Stimulated activated CD4-positive, alpha-beta T cell treated with anti-CD3 and anti-CD28 coated beads, TNF-alpha, amount 100 ng/mL, for 48 hours (primary cell): ENCODE data around the gene SLC24A3.

Source experiments
- DNase-seq, 3 donors: peaks; one replicate each; pipeline ENCODE4 v3.0.0-alpha.2; 2020; ENCODE audit warnings: low read depth in 3 of 3

The SLC24A3 gene

GRCh38 chr20:19271879-19272651 is 59.6 kb downstream of the SLC24A3 start:
- no peak for DNase-seq

GRCh38 chr20:19272976-19273654 is 60.7 kb downstream of the SLC24A3 start:
- DNase-seq, result no peak

- no peak for DNase-seq
Observed at GRCh38 chr20:19274001-19274400, 61.6 kb downstream of the SLC24A3 start.

GRCh38 chr20:19274412-19275015 is 62.1 kb downstream of the SLC24A3 start:
- DNase-seq, result no peak

GRCh38 chr20:19275038-19275629 is 62.7 kb downstream of the SLC24A3 start:
- DNase-seq, result no peak

- DNase-seq, result no peak
Observed at GRCh38 chr20:19275630-19276071, 63.2 kb downstream of the SLC24A3 start.

GRCh38 chr20:19277381-19277780 is 64.9 kb downstream of the SLC24A3 start:
- DNase-seq, result no peak

GRCh38 chr20:19283490-19284025 is 71.1 kb downstream of the SLC24A3 start:
- DNase-seq, result no peak

GRCh38 chr20:19284400-19285178 is 72.1 kb downstream of the SLC24A3 start:
- DNase-seq, result no peak

- DNase-seq, result no peak
Observed at GRCh38 chr20:19285436-19285835, 73.0 kb downstream of the SLC24A3 start.

- no peak for DNase-seq
Observed at GRCh38 chr20:19288061-19288460, 75.6 kb downstream of the SLC24A3 start.

GRCh38 chr20:19288636-19289035 is 76.2 kb downstream of the SLC24A3 start:
- DNase-seq, result no peak

- no peak for DNase-seq
Observed at GRCh38 chr20:19289451-19289850, 77.0 kb downstream of the SLC24A3 start.

- DNase-seq, result no peak
Observed at GRCh38 chr20:19291024-19291817, 78.8 kb downstream of the SLC24A3 start.

- no peak for DNase-seq
Observed at GRCh38 chr20:19291818-19292132, 79.3 kb downstream of the SLC24A3 start.

- DNase-seq, result no peak
Observed at GRCh38 chr20:19292254-19292653, 79.8 kb downstream of the SLC24A3 start.

- DNase-seq, result no peak
Observed at GRCh38 chr20:19295076-19295475, 82.6 kb downstream of the SLC24A3 start.

GRCh38 chr20:19298652-19299051 is 86.2 kb downstream of the SLC24A3 start:
- no peak for DNase-seq

GRCh38 chr20:19300395-19300794 is 88.0 kb downstream of the SLC24A3 start:
- DNase-seq, result no peak

- no peak for DNase-seq
Observed at GRCh38 chr20:19301142-19301541, 88.7 kb downstream of the SLC24A3 start.

- DNase-seq, result no peak
Observed at GRCh38 chr20:19301843-19302242, 89.4 kb downstream of the SLC24A3 start.
